ENCODE results near the gene CDC42EP3. TPM values are rescaled to one million over a fixed set of nuclear protein-coding genes. Genes with fewer than 3 reads are reported as not detected.

The CDC42EP3 gene
- polyA plus RNA-seq, 2 of the 4 experiments (the other 2 are of a cell fraction) = 23.8 to 39.1 TPM

DNA sequence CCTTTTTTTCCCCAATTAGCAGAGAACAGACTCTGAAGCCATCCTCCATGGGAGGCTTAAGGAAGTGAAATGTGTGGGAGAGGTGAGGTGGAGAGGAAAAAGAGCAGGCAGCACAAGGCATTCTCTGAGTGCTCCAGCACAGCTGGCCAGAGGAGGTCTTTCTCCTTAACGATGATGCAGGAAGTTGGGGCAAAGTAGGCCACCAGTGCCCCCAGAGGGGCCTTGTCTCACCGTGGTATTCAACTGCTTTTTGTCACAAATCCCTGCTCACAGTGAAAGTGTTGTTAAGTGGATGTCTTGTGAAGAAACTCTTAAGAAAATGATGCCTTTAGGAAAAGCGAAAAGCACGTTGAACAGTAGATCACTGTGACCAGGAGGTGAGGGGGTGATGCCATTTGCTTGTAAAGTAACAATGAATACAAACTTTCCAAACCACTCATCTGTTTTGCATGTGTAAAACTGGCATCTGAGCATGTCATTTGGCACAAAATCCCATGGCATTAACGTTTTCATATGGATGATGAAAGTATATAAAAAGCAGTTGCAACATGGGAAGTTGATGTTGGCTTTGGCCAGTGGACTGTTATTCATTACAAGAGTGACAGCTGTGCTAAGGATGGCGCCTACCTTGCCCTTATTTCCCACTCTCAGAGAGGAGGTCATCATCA is 49.2 kb upstream of the CDC42EP3 start:
- no peak for TF ChIP-seq HEYL (CRISPR knock-in tag; IDR thresholded peaks at IDR 0.05)
- no peak for TF ChIP-seq SREBF2 (IDR thresholded peaks at IDR 0.05)
- no peak for TF ChIP-seq ZSCAN20 (CRISPR knock-in tag; IDR thresholded peaks at IDR 0.05)
- no peak for TF ChIP-seq RAD21 (conservative IDR thresholded peaks at IDR 0.05 in 1 of 2, IDR thresholded peaks at IDR 0.05 in 1 of 2)
- no peak for TF ChIP-seq RCOR1 (IDR thresholded peaks at IDR 0.05; ENCODE audit: low read depth, low read length)
- no peak for TF ChIP-seq KDM1A (IDR thresholded peaks at IDR 0.05; ENCODE audit: low read depth)
- no peak for TF ChIP-seq TFCP2L1 (CRISPR knock-in tag; IDR thresholded peaks at IDR 0.05)
- no peak for TF ChIP-seq CHD2 (IDR thresholded peaks at IDR 0.05; ENCODE audit: low read length, partially characterized antibody)
- TF ChIP-seq POLR2A (IDR thresholded peaks at IDR 0.05; ENCODE audit: low read length) = no peak
- TF ChIP-seq HOXA7 (CRISPR knock-in tag; IDR thresholded peaks at IDR 0.05) = no peak
- TF ChIP-seq, protein P1, sequence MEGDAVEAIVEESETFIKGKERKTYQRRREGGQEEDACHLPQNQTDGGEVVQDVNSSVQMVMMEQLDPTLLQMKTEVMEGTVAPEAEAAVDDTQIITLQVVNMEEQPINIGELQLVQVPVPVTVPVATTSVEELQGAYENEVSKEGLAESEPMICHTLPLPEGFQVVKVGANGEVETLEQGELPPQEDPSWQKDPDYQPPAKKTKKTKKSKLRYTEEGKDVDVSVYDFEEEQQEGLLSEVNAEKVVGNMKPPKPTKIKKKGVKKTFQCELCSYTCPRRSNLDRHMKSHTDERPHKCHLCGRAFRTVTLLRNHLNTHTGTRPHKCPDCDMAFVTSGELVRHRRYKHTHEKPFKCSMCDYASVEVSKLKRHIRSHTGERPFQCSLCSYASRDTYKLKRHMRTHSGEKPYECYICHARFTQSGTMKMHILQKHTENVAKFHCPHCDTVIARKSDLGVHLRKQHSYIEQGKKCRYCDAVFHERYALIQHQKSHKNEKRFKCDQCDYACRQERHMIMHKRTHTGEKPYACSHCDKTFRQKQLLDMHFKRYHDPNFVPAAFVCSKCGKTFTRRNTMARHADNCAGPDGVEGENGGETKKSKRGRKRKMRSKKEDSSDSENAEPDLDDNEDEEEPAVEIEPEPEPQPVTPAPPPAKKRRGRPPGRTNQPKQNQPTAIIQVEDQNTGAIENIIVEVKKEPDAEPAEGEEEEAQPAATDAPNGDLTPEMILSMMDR (IDR thresholded peaks at IDR 0.05) = no peak
- TF ChIP-seq RARB (CRISPR knock-in tag; IDR thresholded peaks at IDR 0.05) = no peak
- no peak for TF ChIP-seq CHD4 (IDR thresholded peaks at IDR 0.05; ENCODE audit: borderline replicate concordance)
- no peak for TF ChIP-seq ZFP36 (IDR thresholded peaks at IDR 0.05; ENCODE audit: borderline replicate concordance, partially characterized antibody)
- no peak for TF ChIP-seq EP300 (IDR thresholded peaks at IDR 0.05)
- TF ChIP-seq, protein P2, sequence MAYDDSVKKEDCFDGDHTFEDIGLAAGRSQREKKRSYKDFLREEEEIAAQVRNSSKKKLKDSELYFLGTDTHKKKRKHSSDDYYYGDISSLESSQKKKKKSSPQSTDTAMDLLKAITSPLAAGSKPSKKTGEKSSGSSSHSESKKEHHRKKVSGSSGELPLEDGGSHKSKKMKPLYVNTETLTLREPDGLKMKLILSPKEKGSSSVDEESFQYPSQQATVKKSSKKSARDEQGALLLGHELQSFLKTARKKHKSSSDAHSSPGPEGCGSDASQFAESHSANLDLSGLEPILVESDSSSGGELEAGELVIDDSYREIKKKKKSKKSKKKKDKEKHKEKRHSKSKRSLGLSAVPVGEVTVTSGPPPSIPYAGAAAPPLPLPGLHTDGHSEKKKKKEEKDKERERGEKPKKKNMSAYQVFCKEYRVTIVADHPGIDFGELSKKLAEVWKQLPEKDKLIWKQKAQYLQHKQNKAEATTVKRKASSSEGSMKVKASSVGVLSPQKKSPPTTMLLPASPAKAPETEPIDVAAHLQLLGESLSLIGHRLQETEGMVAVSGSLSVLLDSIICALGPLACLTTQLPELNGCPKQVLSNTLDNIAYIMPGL (CRISPR knock-in tag; IDR thresholded peaks at IDR 0.05; ENCODE audit: borderline replicate concordance) = no peak
- TF ChIP-seq RFX5 (IDR thresholded peaks at IDR 0.05) = no peak
- TF ChIP-seq, protein P3, sequence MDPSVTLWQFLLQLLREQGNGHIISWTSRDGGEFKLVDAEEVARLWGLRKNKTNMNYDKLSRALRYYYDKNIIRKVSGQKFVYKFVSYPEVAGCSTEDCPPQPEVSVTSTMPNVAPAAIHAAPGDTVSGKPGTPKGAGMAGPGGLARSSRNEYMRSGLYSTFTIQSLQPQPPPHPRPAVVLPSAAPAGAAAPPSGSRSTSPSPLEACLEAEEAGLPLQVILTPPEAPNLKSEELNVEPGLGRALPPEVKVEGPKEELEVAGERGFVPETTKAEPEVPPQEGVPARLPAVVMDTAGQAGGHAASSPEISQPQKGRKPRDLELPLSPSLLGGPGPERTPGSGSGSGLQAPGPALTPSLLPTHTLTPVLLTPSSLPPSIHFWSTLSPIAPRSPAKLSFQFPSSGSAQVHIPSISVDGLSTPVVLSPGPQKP (IDR thresholded peaks at IDR 0.05; ENCODE audit: low read depth, low read length) = no peak
- no peak for TF ChIP-seq MAFK (IDR thresholded peaks at IDR 0.05; ENCODE audit: partially characterized antibody)
- 65% methylated on average over 6 of the region's 6 CpGs for WGBS (ENCODE audit: missing lambda C conversion rate)
- H3K9me3 ChIP-seq = no peaks in the 10 kb centered on the region; the same call in 2 of the 3 replicates
- H3K27ac ChIP-seq = no peak overlapping the region
- no peak overlapping the region for H3K4me3 ChIP-seq
- ATAC-seq (no peak), DNase-seq (ENCODE audit: low read depth in 1 of 2, low spot score in 1 of 2) (no peak), FAIRE-seq (no peak)
- H3K4me2 ChIP-seq = no peak overlapping the region
- no peaks in the 10 kb centered on the region for H3K4me1 ChIP-seq
- CTCF ChIA-PET = no interaction called here
- POLR2A ChIA-PET = interaction anchor here (0.6 kb wide), 1 partner anchor 26 kb away, joined by 3 read pairs; no protein-coding TSS in a partner anchor

GRCh38 chr2:37718515-37719161 is 47.2 kb upstream of the CDC42EP3 start:
- no peak overlapping the region for H3K27ac ChIP-seq
- DNase-seq (ENCODE audit: low read depth in 1 of 2, low spot score in 1 of 2) = no peak
- no peak overlapping the region for H3K4me2 ChIP-seq
- H3K4me1 ChIP-seq = no peaks in the 10 kb centered on the region
- no peak for ATAC-seq
- ChIA-PET POLR2A (no interaction called here), CTCF (interaction anchor here (0.9 to 1.3 kb wide), 4 partner anchors 7 to 310 kb away, joined by 3 to 5 read pairs (median 3); no protein-coding TSS in a partner anchor)
- no peak overlapping the region for H3K4me3 ChIP-seq
- peaks cover 10% of the 10 kb centered on the region; the same call in 2 of the 3 replicates for H3K9me3 ChIP-seq
- FAIRE-seq = no peak
- WGBS (ENCODE audit: missing lambda C conversion rate) = 56% methylated on average over 7 of the region's 7 CpGs
- TF ChIP-seq POLR2AphosphoS2 (conservative IDR thresholded peaks at IDR 0.05; ENCODE audit: low read length) (no peak), MAX (IDR thresholded peaks at IDR 0.05) (no peak), ESRRA (IDR thresholded peaks at IDR 0.05; ENCODE audit: borderline replicate concordance, low read length) (no peak), NFE2L2 (conservative IDR thresholded peaks at IDR 0.05; ENCODE audit: low read length) (no peak), JUN (IDR thresholded peaks at IDR 0.05) (no peak), CHD2 (IDR thresholded peaks at IDR 0.05; ENCODE audit: low read length, partially characterized antibody) (no peak), EP300 (IDR thresholded peaks at IDR 0.05) (no peak), EHF (CRISPR knock-in tag; IDR thresholded peaks at IDR 0.05) (no peak), E2F6 (IDR thresholded peaks at IDR 0.05; ENCODE audit: borderline replicate concordance, low read depth) (no peak), EHMT2 (IDR thresholded peaks at IDR 0.05; ENCODE audit: low read depth) (no peak)
- TF ChIP-seq, protein P3 (IDR thresholded peaks at IDR 0.05; ENCODE audit: low read depth, low read length) = no peak

Data from A549 (cell line).